Keratinocyte (primary cell): Measurements from ENCODE around the gene NXN. TPM values are rescaled to one million over a fixed set of nuclear protein-coding genes. Genes with fewer than 3 reads are reported as not detected.

ENCODE experiments used
- DNase-seq: peaks from one replicate; pipeline ENCODE4 v3.0.0-alpha.2; 2011; ENCODE audit warnings: low read depth, missing footprints, low spot score
- FAIRE-seq: peaks from 2 replicates; lab custom pipeline; 2011; peaks lifted over from hg19 to GRCh38; lab: Jason Lieb, UNC
- H2AFZ ChIP-seq: 2 replicates; pipeline ENCODE4 v1.6.0; 2012; ENCODE audit warnings: low read length, control low read depth, inconsistent platforms; ENCODE audit not compliant: control insufficient read depth
- H3K27ac ChIP-seq: 2 replicates; pipeline ENCODE4 v1.5.1; 2011; ENCODE audit warnings: low read length; ENCODE audit not compliant: control insufficient read depth, insufficient read depth
- H3K27me3 ChIP-seq: 3 replicates; pipeline ENCODE4 v1.6.0; 2011; ENCODE audit warnings: low read length; ENCODE audit not compliant: control insufficient read depth, insufficient read depth; ENCODE audit errors: extremely low read depth
- H3K36me3 ChIP-seq, 2 experiments: 2 replicates in 1 of 2; 3 replicates in 1 of 2; pipeline ENCODE4 v1.5.1; 2011; ENCODE audit warnings: low read length in 2 of 2, mild to moderate bottlenecking in 1 of 2; ENCODE audit not compliant: control insufficient read depth in 2 of 2, insufficient read depth in 2 of 2; ENCODE audit errors: extremely low read depth in 1 of 2
- H3K4me1 ChIP-seq: 3 replicates; pipeline ENCODE4 v1.5.1; 2011; ENCODE audit warnings: low read length; ENCODE audit not compliant: control insufficient read depth, insufficient read depth; ENCODE audit errors: extremely low read depth
- H3K4me2 ChIP-seq: 3 replicates; pipeline ENCODE4 v1.6.0; 2011; ENCODE audit warnings: low read depth, low read length; ENCODE audit not compliant: control insufficient read depth, insufficient read depth; ENCODE audit errors: extremely low read depth
- H3K4me3 ChIP-seq, 3 experiments: fragments of 200-600 bp in 1 of 3; sonication (generic) in 1 of 3; 2 replicates in 2 of 3; 3 replicates in 1 of 3; pipeline ENCODE4 v1.5.1; 2011 to 2016; ENCODE audit warnings: low read length in 3 of 3, mild to moderate bottlenecking in 3 of 3, control low read depth in 2 of 3, inconsistent platforms in 1 of 3, low read depth in 1 of 3, mixed read lengths in 1 of 3, mixed run types in 1 of 3, moderate library complexity in 1 of 3; ENCODE audit not compliant: control insufficient read depth in 2 of 3, insufficient read depth in 2 of 3; ENCODE audit errors: extremely low read depth in 1 of 3
- H3K79me2 ChIP-seq: 2 replicates; pipeline ENCODE4 v1.6.0; 2012; ENCODE audit warnings: low read length; ENCODE audit not compliant: control insufficient read depth, insufficient read depth
- H3K9ac ChIP-seq: 3 replicates; pipeline ENCODE4 v1.6.0; 2011; ENCODE audit warnings: low read length; ENCODE audit not compliant: control insufficient read depth, insufficient read depth; ENCODE audit errors: extremely low read depth
- H3K9me1 ChIP-seq: 3 replicates; pipeline ENCODE4 v1.6.0; 2011; ENCODE audit warnings: low read length; ENCODE audit not compliant: control insufficient read depth, insufficient read depth; ENCODE audit errors: extremely low read depth
- H3K9me3 ChIP-seq: 2 replicates; pipeline ENCODE4 v1.5.1; 2012; ENCODE audit warnings: low read depth, low read length; ENCODE audit not compliant: control insufficient read depth
- H4K20me1 ChIP-seq: 3 replicates; pipeline ENCODE4 v1.6.0; 2011; ENCODE audit warnings: low read length; ENCODE audit not compliant: control insufficient read depth, insufficient read depth; ENCODE audit errors: extremely low read depth
- EZH2 ChIP-seq: IDR thresholded peaks from one replicate; pipeline ENCODE4 v1.6.1; 2012; ENCODE audit warnings: inconsistent platforms, mild to moderate bottlenecking, low read length, moderate library complexity
- dilution Hi-C: fragments of 300-500 bp; cut with MboI; formaldehyde crosslinking; loops from one replicate; pipeline ENCODE4 v1.7.0; 2020; ENCODE audit warnings: low sequenced_read_pairs; ENCODE audit not compliant: extremely low pct_ligation_motif_present
- polyA plus RNA-seq, 5 experiments: library from polyadenylated mRNA; depleted of rRNA in 3 of 5; stranded (reverse) in 3 of 5; stranded (forward) in 1 of 5; unstranded in 1 of 5; fragments of >200 nt; gene quantifications; 1 replicate in 1 of 5; 2 replicates in 3 of 5; 3 replicates in 1 of 5; pipeline versions ENCODE4 v1.2.1 to v1.2.3, GENCODE V29; 2011 to 2012; ENCODE audit warnings: missing spikeins in 2 of 5, low read depth in 1 of 5, low replicate concordance in 1 of 5
- TF ChIP-seq, protein P1 (sequence below), 3 experiments: IDR thresholded peaks in 1 of 3; conservative IDR thresholded peaks in 1 of 3; optimal IDR thresholded peaks in 1 of 3; 2 replicates in 2 of 3; 3 replicates in 1 of 3; pipeline versions ENCODE3 to v1.5.1; 2011; ENCODE audit warnings: low read length in 3 of 3, mild to moderate bottlenecking in 3 of 3, moderate library complexity in 2 of 3, control low read depth in 1 of 3, inconsistent platforms in 1 of 3; ENCODE audit not compliant: insufficient read depth in 2 of 3; ENCODE audit errors: extremely low read depth in 1 of 3

NXN gene
- polyA plus RNA-seq, 1 donor (not counting 4 experiments of a cell fraction or from before 2014, with no cell fraction given): 94.4 TPM

- Histone ChIP-seq H3K4me1 (peaks cover 7% of the 10 kb centered on the region), H3K27me3 (no peaks in the 10 kb centered on the region), H3K79me2 (peaks cover 93% of the 10 kb centered on the region), H3K27ac (no peak overlapping the region), H4K20me1 (peaks cover 21% of the 10 kb centered on the region), H3K9me3 (no peaks in the 10 kb centered on the region), H3K9ac (no peak overlapping the region), H3K4me3 (no peak overlapping the region), H3K4me2 (no peak overlapping the region), H3K36me3 (peaks cover 6 to 15% of the 10 kb centered on the region in 2 experiments), H2AFZ (no peak overlapping the region), H3K9me1 (peaks cover 9% of the 10 kb centered on the region)
- FAIRE-seq: no peak
- DNase-seq: no peak
- dilution Hi-C loops: no loop called here
- TF ChIP-seq, protein P1, sequence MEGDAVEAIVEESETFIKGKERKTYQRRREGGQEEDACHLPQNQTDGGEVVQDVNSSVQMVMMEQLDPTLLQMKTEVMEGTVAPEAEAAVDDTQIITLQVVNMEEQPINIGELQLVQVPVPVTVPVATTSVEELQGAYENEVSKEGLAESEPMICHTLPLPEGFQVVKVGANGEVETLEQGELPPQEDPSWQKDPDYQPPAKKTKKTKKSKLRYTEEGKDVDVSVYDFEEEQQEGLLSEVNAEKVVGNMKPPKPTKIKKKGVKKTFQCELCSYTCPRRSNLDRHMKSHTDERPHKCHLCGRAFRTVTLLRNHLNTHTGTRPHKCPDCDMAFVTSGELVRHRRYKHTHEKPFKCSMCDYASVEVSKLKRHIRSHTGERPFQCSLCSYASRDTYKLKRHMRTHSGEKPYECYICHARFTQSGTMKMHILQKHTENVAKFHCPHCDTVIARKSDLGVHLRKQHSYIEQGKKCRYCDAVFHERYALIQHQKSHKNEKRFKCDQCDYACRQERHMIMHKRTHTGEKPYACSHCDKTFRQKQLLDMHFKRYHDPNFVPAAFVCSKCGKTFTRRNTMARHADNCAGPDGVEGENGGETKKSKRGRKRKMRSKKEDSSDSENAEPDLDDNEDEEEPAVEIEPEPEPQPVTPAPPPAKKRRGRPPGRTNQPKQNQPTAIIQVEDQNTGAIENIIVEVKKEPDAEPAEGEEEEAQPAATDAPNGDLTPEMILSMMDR (optimal IDR thresholded peaks at IDR 0.05 in 1 of 3, IDR thresholded peaks at IDR 0.05 in 1 of 3, conservative IDR thresholded peaks at IDR 0.05 in 1 of 3; ENCODE audit: extremely low read depth in 1 of 3, insufficient read depth in 2 of 3, low read length in 3 of 3): no peak
- TF ChIP-seq EZH2: no peak
These were observed 17.4 kb downstream of the NXN start for GRCh38 chr17:962166-962565.

GRCh38 chr17:958712-959451 is 20.7 kb downstream of the NXN start:
- Histone ChIP-seq H3K4me2 (no peak overlapping the region), H3K9ac (no peak overlapping the region), H3K4me3 (no peak overlapping the region), H2AFZ (no peak overlapping the region), H3K9me1 (peaks cover 3% of the 10 kb centered on the region), H3K9me3 (no peaks in the 10 kb centered on the region), H3K27me3 (no peaks in the 10 kb centered on the region), H4K20me1 (peaks cover 32% of the 10 kb centered on the region), H3K4me1 (peaks cover 12% of the 10 kb centered on the region), H3K27ac (no peak overlapping the region), H3K79me2 (peaks cover 86% of the 10 kb centered on the region), H3K36me3 (peaks cover 0 to 17% of the 10 kb centered on the region in 2 experiments)
- no peak for TF ChIP-seq EZH2
- TF ChIP-seq, protein P1 (optimal IDR thresholded peaks at IDR 0.05 in 1 of 3, IDR thresholded peaks at IDR 0.05 in 1 of 3, conservative IDR thresholded peaks at IDR 0.05 in 1 of 3; ENCODE audit: extremely low read depth in 1 of 3, insufficient read depth in 2 of 3, low read length in 3 of 3): no peak
- DNase-seq: no peak
- dilution Hi-C loops: no loop called here
- no peak for FAIRE-seq
